GM19025 (cell line): Measurements from ENCODE around the gene TMEM163.
A peak's percentile ranks its signal among the peaks of the same experiment; 100 is the strongest.
"Not testable (repeated sequence)": the region's sequence is repeated elsewhere in the genome, so short reads cannot be mapped to it uniquely, and the experiment has no call there.

Experiments
- ATAC-seq: cut with Tn5 transposase; IDR thresholded peaks from one replicate; pipeline ENCODE4 v1.9.1; 2021; ENCODE audit warnings: mild to moderate bottlenecking, low read depth, moderate library complexity; ENCODE audit not compliant: unreplicated experiment

Gene TMEM163

DNA sequence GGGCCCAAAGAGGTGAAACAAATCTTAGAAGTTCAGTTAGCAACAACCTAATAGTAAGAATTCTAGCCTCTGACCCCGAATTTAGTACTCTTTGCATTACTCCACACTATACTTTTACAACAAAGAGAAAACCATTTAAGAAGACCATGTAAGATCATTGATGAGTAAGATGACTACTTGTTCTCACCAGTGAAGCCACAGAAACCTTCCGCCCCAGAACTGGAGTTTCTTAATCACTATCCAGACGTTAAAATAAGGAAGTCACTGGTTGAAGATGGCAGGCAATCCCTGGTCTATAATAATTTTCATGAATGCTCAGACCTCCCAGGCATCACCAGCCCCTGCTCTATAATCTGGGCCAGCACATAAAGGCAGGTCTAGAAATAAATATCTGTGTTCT lies 95.0 kb downstream of the TMEM163 start:
- ATAC-seq, result peak; percentile 60

DNA sequence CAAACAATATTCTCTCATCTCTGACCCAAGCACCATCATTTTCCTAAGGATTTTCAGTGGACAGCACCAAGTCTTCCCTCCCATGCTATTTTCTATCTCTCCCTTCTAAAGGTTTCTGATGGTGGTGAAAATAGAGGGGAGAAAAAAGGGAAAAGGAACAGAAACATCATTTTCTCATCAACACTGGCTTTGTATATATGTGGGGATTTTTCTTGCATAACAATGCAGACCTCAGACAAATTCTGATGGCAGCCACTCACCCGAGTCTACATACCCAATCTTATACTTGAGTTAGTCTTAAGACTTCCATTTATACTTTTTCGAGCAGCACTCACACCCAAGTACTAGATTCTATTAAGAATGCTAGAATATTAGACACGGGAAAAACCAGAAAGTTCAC lies 95.8 kb downstream of the TMEM163 start:
- ATAC-seq, result no peak

DNA sequence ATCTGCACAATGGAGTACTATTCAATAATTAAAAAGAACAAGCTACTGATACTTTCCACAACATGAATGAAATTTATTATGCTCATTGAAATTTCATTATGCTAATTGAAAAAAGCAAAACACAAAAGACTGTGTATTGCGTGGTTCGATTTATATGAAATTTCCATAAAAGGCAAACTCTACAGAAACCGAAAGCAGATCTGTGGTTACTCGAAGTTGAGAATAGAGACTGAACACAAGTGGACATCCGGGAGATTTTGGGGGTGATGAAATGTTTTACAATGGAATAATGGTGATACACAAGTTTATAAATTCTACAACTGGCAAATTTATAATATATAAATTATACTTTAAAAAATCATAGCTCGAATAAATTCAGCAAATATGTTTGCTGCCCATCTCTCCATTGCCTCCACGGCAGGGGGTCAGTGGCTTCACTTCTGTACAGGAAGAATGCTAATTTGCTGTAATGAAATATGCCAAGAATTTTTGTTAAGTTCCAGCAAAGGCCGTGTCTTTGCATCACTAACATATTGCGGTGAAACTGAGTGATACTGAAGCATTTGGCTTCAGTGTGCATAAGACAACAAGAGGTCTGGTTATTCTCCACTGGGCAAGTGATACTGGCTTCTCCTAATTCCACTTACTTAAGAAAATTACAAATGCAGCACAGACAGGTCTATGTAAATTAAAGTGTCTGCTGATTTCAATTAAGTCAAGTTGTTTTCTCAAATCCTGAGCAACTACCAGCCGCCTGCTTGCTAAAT lies 96.7 kb downstream of the TMEM163 start:
- no peak for ATAC-seq

DNA sequence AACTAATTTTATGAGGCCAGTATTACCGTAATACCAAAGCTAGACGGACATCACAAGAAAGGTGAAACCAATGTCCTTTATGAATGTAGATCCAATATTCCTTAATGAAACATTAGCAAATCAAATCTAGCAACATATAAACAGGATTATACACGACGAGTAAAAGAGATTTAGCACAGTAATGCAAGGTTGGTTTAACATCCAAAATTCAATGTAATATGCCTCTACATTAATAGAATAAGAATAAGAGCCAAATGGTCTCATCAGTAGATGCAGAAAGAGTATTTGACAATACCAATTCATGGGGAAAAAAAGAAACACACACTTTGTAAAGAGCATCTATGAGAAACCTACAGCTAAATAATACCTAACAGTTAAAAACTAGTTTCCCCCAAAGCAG lies 99.5 kb downstream of the TMEM163 start:
- no peak for ATAC-seq

DNA sequence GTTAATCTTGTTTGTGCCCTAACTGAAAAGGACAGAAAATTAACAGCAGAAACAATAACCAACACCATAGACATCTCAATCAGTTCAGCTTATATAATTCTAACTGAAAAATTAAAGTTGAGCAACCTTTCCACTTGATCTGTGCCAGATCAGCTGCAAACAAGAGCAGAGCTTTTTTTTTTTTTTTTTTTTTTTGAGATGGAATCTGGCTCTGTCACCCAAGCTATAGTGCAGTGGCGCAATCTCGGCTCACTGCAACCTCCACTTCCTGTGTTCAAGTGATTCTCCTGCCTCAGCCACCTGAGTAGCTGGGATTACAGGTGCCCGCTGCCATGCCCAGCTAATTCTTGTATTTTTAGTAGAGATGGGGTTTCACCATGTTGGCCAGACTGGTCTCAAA lies 103.3 kb downstream of the TMEM163 start:
- not testable (repeated sequence) for ATAC-seq

DNA sequence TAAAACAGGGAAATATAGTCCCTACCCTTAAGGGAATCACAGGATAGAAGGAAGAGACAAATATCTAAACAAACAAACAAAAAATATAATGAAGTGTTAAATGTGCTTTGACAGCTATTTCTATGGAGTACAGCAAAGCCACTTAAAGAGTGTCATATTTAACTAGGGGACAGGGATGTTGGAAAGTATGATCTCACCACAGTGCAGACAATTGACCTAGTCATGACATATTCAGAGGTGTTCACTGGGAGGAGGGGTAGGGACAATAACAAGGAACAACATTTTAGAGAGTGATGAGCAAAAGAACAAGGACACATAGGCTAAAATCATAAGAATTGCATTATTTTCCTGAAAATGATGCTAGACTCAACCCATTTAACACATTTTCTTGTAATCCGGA lies 107.5 kb downstream of the TMEM163 start:
- ATAC-seq, result no peak

DNA sequence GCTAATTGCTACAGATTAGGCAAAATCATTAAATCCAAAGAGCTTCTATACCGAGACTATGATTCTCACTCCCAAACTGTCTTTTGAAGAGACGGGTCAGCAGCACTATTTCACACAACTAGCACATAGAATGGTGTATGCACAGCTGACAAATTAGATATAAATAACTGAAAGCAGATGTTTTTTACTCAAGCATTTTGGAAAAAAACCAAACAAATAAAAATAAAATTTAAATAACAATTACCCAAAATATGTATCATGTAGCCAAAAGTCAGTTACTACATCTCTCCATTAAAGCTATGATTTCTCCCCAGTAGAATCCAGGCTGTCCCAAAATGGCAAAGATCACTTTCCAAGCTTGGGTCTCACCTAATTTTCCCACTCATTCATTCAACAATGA lies 107.9 kb downstream of the TMEM163 start:
- no peak for ATAC-seq

DNA sequence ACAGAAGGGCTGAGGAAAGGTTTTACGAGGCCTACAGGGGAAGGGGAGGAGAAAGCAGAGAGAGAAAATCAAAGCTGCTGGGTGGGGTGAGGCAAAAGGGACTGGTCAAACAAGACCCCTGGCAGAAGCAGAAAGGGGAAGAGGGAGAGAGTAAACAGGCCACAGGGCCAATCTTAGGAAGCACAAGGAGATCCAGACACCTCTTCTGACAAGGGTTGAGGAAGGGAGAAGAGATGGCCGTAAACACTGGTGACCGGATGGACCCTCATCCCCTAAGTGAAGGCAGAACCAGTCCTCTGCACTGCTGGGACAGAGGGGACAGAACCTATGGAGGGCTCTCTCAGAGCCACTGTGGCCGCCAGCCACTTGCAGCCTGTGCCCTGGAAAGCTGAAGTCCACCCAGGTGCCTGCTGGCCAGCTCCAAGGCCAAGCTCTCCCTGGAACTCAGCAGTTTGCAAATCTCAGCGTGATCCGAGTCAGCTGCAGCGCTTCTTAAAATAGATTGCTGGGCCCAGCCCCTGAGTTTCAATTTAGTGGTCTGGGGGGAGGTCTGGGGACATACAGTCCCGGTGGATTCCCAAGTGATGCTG lies 108.8 kb downstream of the TMEM163 start:
- ATAC-seq, result no peak

DNA sequence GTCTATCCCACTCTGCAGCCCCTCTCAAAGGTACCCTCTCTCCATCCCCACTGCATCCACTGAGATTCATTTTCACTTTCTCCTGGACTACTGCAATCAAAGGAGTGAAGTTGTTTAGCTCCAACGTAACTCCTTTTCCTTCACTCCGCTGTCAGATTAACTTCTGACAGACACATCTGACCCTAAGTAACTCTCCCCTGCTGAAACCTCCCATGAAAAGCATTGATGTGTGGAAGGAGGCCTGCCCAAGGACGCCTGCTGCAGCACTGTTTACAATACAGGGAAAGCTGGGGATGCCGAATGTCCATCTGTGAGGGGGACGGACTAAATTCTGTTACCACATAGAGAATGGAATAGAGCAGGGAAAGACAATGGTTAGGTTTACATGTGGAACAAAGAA lies 114.8 kb downstream of the TMEM163 start:
- no peak for ATAC-seq

DNA sequence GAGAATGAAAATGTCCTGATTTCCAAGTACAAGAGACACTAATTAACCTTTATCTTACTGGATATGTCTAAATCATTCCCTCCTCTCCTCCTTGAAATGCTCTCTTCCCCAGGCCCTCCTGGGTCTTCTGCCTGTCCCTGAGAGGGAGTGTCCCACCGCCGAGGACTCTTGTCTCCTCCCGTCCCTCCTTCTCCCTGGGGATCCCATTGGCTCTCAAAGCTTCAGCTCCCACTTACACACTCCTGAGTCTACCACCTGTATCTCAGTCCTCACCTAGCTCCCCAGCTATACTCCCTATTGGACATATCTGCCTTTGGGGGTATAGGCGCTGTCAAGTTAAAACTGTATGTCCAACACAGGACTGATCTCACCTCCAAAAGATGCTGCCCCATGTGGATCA lies 116.1 kb downstream of the TMEM163 start:
- ATAC-seq, result no peak

DNA sequence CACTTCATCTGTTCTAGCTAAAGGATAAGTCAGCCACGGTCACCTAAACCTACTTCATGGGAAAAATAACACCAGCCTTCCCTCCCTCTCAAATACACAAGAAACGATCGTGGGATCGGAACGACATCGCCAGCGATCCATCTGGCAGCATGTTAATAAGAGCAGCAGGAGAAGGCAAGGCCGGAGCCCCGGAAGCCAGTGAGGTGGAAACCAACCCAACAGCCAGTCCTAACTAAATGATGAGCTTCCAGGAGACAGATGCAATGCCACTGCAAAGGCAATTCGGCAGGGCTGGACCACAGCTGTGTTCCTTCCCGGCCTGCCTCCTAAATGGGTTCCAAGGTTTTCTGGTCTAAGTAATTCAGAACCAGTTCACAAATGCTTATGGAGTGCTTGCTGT lies 117.5 kb downstream of the TMEM163 start:
- no peak for ATAC-seq

DNA sequence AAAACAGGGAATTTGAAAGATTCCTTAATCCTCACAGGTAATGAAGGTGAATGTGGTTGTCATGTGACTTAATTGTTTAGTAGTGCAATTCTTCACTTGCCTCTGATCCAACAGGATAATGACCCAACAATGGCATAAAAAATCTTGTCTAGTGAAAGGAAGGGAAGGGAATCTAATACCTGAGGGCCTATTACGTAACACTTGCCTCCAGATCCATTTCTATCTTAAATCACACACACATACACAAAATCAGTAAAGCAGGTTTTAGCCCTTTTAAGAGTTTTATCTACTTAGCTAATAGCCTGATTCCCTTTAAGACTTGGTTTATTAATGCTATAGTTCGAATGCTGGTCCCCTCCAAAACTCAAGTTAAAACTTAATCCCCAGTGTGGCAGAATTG lies 118.6 kb downstream of the TMEM163 start:
- ATAC-seq, result no peak

DNA sequence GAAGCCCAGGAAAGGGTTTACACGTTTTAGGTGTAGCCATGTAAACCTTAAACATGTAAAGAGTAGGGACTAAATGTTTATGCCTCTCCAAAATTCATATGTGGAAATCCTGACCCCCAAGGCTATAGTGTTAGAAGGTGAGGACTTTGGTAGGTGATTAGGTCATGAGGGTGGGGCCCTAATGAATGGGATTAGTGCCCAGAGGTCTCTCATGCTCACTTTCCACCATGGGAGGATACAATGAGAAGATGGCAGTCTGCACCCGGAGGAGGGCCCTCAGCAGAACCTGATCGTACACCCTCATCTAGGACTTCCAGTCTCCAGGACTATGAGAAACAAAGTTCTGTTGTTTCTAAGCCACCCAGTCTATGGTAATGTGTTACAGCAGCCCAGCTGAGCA lies 119.6 kb downstream of the TMEM163 start:
- no peak for ATAC-seq

DNA sequence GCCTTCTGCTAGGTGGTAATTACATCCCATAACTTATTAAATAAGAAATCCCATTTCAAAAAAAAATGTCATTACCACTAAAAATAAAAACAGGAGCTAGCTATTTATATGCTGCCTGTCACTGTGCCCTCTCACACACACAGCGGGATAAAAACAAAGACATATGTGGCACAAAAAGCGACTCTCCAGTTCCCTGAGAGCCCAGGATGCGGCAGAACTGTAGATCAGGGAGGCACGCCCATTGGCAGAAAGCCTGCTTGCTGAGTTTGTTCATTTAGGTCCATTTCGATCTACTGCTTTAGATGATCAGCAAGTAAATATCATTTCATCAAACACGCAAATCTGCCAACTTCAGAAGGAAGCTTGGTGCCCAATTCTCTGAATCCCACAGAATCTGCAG lies 124.4 kb downstream of the TMEM163 start:
- ATAC-seq, result no peak

DNA sequence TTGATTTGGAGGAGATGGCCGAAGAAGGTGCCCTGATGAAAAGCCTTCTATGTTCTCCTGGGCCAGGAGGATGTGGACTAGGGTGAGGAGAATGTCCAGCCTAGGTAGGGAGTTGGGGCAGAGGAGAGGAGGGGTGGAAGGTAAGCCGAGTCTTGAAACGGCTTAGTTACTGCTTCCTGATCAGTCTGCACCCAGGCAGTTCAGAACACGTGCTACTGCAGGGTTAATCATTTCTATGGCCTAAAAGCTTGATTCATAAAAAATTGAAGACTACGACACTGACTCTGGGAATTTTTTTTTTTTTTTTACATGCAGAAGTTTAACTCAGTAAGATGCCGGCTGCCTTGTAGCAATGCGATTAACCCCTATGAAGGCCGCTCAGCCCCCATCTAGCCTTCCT lies 125.3 kb downstream of the TMEM163 start:
- no peak for ATAC-seq

DNA sequence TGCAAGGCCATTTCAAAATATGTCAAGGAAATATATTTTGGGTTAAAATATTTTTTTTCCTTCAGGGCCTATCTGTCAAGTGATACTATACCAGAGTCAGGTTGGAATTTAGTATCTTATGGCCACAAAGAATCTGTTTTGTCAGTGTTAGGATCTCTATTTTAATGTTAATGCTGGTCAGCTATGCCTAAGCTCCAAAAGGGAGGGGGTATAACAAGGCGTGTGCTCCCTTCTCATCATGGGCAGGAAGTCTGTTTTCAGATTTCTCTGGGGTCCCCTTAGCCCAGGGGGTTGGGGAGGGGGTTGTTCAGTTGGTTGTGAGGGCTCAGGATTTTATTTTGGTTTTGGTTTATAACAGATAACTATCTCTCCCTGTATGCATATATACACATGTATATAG lies 126.4 kb downstream of the TMEM163 start:
- ATAC-seq, result no peak

DNA sequence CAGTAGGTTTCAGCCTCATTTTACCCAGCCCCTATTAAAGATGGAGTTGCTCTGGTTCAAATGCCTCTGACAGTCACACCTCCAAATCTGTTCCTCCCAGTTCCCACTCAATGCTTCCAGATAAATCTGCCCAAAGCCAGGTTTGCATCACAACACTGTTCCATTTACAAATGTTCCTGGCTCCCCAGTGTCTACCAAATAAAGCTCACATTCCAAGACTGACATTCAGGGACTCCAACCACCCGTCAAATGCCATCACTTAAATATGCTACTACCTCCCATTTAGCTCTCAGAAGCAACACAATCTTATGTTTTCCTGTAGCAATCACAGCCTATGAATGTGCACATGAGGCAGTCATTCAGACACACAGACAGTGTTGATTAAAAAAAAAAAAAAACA lies 127.3 kb downstream of the TMEM163 start:
- ATAC-seq, result no peak

DNA sequence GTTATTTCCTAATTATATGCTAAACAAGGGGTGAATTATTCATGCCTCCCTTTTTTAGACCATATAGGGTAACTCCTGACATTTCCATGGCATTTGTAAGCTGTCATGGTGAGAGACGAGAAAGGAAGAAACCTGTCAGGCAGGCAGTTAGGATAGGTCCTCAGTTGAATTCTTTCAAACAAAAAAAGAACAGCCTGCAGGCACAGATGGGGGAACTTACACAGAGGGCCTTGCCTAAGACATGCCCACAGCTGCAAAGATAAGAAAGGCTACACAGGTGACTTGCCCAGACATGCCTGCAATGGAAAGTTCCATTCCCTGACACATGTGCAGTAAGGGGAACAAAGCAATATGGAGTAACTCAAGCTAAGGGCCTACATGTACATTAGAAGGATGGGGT lies 128.1 kb downstream of the TMEM163 start:
- no peak for ATAC-seq

DNA sequence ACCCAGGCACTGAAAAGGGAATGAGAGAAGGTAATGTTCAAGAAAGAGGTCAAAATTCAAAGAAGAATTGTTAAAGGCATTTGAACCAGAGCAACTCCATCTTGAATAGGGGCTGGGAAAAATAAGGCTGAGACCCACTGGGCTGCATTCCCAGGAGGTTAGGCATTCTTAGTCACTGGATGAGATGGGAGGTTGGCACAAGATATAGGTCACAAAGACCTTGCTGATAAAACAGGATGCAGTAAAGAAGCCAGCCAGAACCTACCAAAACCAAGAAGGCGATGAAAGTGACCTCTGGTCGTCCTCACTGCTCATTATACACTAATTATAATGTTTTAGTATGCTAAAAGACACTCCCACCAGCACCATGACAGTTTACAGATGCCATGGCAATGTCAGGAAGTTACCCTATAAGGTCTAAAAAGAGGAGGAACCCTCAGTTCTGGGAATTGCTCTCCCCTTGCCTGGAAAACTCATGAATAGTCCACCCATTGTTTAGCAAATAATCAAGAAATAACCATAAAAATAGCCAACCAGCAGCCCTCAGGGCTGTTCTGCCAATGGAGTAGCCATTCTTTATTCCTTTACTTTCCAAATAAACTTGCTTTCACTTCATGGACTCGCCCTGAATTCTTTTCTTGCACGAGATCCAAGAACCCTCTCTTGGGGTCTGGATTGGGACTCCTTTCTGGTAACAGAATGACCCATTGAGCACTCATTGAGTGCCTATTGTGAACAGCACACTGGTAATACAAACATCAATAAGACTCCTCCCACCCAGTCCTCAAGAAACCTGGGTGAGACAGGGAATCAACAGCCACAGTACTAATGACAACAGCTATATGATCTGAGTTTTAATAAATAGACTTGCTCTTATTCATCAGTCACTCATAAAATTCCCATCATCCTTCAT lies 129.4 kb downstream of the TMEM163 start:
- not testable (repeated sequence) for ATAC-seq

DNA sequence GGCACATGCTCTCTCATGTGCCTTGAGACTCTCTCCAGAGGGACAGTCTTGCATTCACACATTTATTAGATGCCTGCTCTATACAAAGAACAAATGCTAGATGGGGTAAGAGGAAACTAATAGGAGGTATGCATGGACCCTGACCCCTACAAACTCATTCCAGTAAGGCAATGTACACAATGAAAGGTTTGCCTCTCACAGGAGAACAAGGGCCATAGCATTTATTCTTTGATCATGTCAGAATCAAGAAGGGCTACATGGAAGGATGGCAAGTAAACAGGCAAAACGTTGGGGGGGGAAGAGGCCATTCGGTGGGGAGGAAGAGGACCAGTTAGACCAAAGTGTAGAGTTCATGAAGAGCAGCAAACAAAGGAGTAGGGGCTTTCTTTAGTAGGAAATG lies 130.2 kb downstream of the TMEM163 start:
- ATAC-seq, result no peak

DNA sequence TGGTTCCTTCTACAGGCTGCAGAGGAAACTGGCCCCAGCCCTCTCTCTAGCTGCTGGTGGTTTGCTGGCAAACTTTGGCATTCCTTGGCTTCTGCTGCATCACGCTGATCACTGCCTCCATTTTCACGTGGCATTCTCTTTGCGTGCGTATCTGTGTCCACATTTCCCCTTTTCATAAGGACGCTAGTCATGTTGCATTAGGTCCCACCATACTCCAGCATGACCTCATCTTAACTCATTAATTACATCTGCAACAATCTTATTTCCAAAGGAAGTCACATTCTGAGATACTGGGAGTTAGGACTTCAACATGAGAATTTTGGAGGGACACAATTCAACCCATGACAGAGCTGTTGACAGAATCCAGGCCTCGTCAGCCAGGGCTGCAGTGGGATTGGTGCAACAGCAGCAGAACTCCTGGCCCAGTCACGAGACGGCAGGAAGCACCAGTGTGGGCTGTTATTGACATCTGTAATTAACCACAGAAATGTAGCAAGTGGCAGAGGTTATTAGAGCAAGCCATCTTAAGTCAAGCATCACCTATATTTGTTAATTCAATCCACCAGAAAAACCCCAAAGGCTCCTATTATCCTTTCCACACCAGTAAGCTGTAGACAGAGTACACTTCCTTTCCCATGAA lies 132.4 kb downstream of the TMEM163 start:
- ATAC-seq, result no peak
